NK-92 (cell line): Measurements from ENCODE around the gene RRBP1.

Experiments
- DNase-seq: peaks from one replicate; lab custom pipeline; 2025; ENCODE audit not compliant: unreplicated experiment; lab: John Stamatoyannopoulos, UW

Gene RRBP1

DNA sequence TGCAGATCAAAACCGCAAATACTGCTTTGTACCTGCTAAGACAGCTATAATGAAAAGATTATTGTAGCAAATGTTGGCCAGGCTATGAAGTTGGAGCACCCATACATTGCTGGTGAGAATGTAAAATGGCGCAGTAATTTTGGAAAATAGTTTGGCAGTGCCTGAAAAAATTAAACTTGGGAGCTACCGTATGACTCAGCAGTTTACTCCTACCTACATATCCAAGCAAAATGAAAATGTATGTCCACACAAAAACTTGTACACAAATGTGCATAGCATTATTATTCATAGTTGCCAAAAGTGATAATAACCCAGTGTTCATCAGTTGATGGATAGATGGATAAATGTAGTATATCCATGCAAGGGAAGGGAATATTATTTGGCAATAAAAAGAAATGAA lies 98.9 kb downstream of the RRBP1 start:
- DNase-seq = no peak

- no peak for DNase-seq
These were observed 101.1 kb downstream of the RRBP1 start for GRCh38 chr20:17580895-17581294.

GRCh38 chr20:17579369-17580039 lies 102.5 kb downstream of the RRBP1 start:
- DNase-seq = no peak

DNA sequence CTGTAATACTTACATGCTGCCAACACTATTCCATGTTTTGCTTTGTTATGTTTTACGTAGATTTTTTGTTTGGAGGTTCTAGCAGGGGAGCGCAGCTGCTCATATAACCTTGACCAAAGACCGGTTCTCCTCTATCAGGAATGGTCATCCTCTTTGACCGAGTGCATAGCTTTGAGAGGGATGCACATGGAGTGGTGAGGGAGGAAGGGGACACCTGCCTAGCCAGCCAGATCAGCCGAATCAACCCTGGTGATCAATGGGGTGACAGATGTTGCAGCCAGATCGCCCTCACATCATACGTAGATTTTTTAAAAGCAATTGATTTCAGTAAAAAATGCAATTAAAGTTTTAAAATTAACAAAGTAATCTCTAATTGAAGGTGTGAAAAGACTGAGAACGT lies 105.8 kb downstream of the RRBP1 start:
- DNase-seq = no peak

DNA sequence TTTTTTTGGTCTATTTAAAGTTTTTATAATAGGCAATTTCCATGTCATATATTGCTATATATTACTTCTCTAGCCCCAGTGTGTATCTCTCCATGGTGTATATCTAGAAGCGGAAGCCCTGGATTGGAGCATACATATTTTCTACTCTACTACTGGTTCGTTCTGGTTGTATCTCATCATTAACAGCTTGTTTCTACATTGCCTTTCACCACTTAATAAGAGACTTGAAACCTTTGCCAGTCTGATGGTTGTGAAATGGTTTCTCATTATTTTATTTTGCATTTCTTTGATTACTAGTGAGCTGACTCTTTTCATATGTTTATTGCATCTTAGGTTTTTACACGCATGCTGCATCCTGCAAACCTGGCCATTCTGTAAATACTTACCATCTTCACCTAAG lies 108.6 kb downstream of the RRBP1 start:
- no peak for DNase-seq

DNA sequence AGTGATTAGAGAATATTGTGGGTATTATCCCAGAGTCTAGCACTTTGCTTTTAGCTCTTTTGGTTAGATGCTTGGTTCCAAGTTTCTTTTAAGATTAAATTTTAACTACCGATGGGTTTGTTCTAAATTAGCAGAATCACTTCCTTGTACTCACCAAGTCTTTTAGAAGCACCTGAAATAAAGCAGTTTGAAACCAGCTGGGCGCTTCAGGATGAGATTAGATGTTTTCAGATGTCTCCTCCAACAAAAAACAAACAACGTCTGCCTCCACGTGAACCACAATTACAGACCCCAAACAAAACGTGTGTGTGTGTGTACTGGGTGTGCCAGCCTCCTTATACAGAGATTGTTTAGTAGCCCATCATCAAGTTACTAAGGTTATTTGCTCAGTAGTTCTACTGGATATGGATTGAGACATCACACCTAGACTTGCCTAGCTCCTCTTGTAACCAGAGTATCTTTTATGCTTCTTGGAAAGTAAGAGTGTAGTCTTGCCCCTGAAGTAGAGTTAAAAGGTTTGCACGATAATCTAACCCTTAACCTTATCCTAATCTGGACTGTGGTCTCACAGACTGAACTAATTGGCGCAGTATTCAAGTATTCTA lies 109.9 kb downstream of the RRBP1 start:
- DNase-seq = no peak

DNA sequence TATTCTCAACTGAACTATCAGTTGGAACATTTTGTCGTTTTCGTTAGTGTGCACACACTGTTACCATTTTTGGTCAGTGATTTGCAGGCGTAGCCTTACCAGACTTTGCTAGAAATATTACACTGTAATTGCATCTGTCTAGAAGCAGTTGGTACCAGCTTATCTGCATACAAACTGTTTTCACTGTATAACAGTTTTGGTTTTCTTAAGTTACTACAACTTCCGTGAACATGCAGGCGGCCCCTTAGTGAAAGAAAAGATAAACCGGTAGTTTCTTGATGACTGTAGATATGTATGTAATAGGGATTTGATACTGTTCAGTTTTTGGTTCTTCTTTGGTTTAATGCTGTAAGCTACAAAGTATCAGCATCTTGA lies 110.9 kb downstream of the RRBP1 start:
- DNase-seq = no peak

DNA sequence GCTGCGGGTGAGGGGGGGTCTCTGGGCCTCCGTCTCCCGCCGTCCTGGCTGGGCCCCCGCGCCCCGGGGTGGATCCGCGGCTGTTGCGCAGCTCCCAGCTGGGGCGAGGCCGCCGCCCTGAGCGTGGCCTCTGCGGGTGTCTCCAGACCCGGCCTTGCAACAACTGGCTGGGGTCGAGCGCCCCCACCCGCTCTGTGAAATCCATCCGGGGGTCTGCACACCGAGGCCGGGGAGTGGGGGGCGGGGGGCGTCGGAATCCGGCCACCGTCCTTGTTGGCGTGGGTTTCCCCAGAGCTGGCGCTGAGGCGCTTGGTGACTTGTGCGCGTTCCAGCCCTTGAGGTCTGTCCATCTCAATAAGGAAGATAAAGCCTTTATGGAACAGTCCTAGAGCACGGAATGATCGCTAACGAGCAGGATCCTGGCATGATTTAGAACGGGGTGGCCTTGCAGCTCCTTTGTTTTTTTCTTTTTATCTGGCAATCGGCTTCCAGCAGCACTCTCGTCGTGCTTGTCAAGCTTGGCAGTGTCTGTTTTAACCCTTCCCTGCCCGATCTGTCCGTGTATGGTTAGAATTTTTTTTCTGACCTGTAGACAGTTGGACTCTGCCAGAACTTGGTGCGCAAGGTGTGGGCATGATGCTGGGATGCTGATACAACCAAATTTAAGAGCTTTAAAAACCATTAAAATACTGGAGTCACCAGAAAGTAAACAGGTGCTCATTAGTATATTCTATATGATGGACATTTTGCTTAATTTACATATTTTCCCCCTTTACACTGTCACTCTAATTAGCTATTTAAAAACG lies 111.5 kb downstream of the RRBP1 start:
- DNase-seq = no peak

- peak; percentile 6 for DNase-seq
These were observed 112.3 kb downstream of the RRBP1 start, which contains the start of gene DSTN for GRCh38 chr20:17569616-17570346. TSS of gene DSTN (plus strand) at chr20:17570075. CDS start at chr20:17570209, 134 bp downstream.

- no peak for DNase-seq
These were observed 113.0 kb downstream of the RRBP1 start for GRCh38 chr20:17568972-17569521.

DNA sequence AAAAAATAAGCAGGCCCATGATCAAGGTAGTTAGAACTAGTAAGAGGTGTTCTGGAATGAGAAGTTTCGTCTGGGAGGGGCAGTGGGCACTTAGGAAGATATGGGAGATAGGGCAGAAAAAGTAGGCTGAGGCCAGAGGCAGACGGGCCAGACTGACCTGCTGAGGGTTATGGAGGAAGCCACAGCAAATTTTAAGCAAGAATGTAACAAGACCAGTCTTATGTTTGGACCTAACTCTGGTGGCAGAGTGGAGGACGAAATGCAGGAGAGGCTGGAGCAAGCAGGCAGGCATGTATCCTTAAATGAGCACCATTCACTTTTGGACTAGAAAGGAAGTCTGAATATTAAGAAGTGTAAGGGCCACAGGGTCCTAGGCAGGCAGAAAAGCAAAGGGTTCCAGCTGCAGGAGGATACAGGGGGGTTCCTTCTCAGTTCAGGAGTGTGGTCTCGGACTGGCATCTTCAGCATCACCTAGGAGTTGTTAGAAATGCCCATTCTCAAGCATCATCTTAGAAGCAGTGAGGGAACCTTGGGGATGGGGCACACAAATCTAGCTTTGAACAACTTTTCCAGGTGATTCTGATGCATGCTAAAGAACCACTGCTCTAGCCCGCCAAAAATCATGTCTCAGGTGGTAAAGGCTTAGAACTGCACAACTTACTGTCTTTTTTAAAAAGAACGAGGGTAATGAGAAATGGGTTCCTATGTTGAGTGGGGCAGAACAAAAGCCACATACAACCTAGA lies 113.8 kb downstream of the RRBP1 start:
- DNase-seq = no peak

- DNase-seq = no peak
These were observed 115.7 kb downstream of the RRBP1 start for GRCh38 chr20:17566345-17566744.

DNA sequence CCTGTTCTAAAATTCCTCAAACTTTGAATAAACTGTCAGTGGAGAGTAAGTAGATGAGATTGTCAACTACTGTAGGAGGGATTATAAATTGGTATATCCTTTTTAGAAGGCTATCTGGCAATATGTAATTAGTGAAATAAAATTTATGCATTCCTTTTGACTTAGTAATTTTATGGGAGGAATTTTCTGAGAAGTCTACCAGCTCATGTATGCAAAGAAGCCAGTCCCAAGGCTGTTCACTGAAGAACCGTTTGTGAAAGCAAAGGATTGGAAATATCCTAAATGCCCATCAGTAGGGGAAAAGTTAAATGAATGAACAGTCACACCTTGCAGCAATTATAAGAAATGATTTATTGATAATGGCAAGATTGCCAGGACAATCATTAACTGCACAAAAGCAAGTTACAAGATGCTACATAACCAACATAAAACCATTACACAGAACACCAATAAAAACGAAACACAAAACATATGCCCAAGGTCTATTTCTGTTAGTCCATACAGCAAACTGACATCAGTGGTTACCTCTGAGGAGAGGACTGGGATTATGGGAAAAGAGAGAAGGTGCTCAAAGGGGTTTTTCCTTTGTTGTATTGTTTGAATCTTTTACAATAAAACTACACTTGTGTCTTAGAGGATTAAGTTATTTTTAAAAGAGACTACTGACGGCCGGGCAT lies 116.7 kb downstream of the RRBP1 start:
- no peak for DNase-seq
